CD1c-positive myeloid dendritic cell (primary cell): ENCODE data around the gene PRIMA1.

Experiments used
- DNase-seq: peaks from one replicate; pipeline ENCODE4 v3.0.0-alpha.2; 2016; ENCODE audit errors: extremely low spot score

The PRIMA1 gene

DNA sequence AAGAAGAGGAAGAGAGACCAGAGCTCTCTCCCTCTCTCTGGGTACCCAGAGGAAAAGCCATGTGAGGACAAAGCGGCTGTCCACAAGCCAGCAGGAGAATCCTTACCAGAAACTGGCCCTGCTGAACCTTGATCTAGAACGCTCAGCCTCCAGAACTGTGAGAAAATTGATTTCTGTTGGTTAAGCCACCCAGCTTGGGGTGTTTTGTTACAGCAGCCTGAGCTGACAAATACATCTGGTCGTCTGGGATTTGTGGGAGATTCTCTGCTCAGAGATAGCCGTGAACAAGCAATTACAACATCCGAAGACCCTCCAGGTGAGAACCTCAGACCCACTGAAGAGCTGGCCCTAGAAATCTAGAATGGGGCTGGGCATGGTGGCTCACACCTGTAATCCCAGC is 6.5 kb upstream of the PRIMA1 start:
- DNase-seq = no peak

DNA sequence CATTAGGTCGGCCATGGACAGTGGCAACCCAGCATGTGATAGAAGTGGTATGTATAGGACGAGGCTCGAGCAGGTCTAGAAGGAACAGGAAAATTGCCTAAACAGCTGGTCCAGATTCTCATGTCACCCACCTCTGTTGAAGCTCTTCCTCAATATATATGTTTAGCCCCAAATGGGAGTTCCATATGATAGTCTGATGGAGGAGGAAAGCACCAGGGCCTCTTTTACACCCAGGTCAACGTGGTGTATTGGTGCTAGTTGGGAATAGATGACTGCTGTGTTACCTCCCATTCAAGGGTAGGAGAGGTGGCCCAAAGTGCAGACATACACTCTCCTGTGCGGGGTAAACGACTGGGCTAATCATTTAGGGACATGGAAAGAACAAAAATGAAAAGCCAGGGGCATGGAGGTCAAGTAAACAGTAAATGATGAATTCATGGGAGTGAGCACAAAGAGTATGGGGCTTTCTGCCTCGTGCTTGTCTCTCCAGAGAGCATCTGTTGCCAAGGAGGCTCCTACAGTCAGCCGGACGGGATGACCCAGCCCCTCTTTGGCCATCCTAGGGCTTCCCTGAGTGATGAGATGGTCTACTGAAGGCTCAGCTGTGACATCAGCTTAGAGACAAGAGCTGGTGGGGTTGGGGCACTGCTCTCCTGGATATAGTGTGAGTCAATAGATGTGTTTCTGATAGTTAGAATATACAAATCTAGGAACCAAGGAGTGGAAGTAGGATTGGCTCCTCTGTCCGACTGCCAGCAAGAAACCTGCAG is 5.5 kb upstream of the PRIMA1 start:
- no peak for DNase-seq

- no peak for DNase-seq
Observed at GRCh38 chr14:93792391-93792790, 4.1 kb upstream of the PRIMA1 start.

- DNase-seq = no peak
Observed at GRCh38 chr14:93790966-93791365, 2.7 kb upstream of the PRIMA1 start.

GRCh38 chr14:93789228-93790130 is 1.2 kb upstream of the PRIMA1 start:
- DNase-seq = no peak

DNA sequence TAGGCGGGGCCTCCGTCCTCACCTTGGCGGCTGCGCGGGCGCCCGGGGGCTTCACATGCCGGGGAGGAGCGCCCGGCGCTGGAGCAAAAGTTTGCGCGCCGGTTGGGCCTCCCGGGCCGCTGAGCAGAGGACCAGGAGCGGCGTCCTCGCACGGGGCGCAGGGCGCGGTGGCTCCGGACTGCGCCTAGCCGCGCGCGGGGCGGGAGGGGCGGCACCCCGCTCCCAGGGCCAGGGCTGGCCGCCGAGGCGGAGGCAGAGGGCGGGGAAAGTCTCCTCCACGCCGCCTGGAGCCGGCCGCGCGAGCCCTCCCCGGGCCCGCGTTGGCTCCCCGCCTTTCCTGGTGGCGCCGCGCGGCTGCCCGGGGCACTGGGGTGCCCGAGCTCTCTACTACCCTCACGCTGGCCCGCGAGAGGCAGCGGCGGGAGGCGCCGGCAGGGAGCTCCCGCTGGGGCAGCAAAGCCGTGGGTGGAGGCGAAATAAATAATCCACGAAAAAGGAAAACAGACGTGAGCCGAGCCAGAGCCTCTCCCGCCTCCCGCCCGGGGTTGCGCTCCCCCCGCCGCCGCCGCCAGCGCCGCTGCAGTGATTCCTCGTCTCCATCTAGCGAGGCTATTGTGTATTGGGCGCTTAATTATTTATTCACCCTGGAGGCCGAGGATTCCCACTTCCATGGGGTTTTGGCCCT is 400 bp upstream of the PRIMA1 start:
- DNase-seq = no peak

DNA sequence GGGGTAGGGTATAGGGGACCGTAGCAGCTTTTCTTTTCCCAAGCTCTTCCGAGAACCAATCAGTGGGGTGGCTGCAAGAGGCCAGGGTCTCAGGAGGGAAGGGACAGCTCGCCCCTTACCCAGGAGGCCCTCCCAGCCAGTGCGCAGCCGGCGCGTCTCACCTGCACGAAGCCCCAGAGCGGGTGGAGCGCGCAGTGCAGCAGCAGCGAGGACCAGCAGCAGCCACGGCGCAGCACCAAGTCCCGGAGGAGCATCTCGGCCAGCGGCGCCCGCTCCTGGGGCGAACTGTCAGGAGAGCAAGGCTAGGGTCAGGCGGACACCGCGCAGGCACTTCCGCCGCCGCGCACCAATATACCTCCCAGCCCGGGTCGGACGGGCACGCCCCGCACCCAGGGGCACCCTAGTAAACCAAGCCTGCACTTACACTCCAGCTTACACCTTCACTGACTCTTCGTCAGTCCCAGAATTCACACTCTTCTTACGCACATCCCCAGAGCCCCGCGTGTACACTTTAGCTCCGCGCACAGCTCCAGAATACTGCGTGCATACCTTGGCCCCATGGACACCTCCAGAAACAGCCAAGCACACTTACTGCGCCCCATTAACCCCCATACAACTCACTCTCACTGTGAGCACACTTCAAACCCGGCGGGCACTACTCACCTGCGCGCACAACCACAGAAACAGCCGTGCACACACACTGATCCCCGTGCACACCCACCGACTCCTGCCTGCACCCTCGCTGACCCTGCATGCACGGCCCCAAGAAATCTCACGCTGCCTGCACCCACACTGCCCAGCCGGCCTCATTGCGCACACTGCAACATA is 606 bp downstream of the PRIMA1 start:
- no peak for DNase-seq

- DNase-seq = no peak
Observed at GRCh38 chr14:93785423-93785822, 2.9 kb downstream of the PRIMA1 start.

DNA sequence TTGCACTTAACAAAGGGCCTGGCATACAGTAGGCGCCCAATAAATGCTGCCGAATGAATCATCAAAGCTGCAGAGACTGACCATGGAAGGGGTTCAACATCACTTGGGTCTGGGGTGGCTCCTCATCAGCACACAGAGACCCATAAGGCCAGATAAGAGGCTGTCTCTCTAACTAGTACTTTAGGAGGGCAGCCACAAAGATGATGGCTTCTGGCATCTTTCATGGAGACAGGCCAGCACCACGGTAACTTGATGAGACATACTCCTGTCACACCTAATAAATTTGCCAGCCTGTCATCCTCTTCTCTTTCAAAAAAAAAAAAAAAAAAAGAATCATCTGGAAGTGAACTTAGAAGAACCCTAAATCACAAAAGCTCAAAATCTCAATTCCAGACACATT is 3.4 kb downstream of the PRIMA1 start:
- DNase-seq = no peak

DNA sequence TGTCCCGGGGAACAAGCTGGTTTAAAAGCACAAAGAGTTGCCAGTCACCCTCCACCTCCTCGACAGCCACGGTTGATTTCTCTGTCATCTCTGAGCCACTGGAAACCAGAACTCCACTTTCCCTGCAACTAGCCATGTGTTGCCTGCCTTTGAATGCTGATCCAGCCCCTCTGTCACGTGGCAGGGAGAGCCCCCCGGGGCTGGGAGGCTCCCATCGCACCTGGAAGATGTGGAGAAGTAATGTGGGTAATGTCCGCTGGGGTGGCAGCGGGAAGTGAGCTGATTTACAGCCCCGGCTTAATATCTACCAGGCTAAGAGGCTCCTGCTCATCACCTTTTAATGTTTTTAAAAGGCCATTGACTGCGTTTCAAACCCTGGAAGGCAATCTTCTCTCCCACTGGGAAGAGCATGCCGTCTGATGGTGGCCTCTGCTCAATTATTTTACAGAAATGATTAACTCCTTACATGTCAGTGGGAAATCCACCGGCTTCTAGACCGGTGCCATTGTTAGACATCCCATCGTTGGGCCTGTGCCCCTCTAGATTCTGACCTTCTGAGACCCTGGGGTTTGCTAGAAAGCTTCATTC is 7.4 kb downstream of the PRIMA1 start:
- no peak for DNase-seq

DNA sequence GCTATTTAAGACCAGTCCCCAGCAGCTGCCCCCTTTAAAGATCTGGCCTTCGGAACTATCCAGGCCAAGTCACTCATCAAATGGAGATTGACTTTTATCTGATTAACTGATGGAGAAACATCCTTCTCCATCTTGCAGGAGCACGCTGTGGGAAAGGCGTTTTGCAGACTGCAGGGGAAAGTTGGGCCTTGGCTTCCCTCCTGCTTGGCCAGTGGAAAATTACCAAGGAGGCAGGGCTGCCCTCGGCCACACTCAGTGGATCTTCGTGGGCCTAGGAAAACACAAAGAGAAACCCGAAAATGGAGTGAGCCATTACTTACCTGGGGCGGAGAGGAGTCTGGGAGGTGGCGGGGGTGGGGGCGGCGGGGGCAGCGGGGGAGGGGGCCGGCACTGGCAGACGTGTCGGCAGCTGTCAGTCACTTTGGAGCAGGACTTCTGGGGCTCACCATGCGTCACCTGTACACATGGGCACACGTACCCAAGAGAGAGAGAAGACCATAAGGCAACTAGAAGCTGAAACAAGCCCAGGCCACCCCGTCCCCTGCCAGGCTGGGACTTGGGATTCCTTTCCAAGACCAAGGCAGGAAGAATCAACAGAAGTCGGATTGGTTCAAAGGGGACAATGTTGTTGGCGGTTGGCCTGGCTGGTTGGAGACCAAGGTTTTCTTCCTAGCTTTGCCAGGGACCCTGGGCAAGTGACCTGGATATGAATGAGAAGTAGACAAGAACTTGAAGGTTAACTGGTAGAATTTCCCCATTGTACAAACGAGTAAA is 9.2 kb downstream of the PRIMA1 start:
- DNase-seq = no peak

- DNase-seq = no peak
Observed at GRCh38 chr14:93778453-93778852, 9.8 kb downstream of the PRIMA1 start.

DNA sequence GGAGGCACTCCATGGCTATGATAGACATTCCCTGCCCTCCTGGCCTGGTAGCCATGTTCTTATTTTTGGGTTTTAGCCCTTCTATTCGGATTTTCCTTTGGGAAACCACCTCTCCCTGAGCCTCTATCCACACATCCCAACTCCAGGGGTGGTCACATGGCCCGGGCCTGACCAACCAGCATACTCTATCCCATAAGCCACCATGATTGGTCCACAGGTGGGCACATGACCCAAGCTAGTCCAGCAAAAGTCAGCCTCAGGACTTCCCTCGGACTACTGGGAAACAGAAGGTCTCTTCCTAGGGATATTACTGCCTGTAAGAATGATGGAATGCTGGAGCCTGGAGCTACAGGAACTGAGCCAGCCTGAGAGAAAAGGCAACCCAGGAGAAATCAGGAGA is 12.5 kb downstream of the PRIMA1 start:
- DNase-seq = no peak

DNA sequence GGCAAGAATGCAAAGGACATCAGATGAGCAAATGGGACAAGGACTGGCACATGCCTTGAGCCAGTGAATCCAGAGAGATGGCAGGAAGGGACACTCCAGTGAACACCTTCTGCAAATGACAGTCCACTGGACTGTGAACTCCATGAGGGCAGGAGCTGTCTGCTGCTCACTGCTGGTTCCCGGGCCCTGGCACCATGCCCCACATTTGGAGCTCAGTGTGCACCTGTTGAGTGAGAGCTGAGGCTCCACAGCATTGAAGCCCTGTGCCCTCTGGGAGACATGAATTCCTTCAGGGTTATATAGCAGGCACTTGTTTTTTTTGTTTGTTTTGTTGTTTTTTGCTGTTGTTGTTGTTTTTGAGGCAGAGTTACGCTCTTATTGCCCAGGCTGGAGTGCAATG is 13.1 kb downstream of the PRIMA1 start:
- DNase-seq = no peak

DNA sequence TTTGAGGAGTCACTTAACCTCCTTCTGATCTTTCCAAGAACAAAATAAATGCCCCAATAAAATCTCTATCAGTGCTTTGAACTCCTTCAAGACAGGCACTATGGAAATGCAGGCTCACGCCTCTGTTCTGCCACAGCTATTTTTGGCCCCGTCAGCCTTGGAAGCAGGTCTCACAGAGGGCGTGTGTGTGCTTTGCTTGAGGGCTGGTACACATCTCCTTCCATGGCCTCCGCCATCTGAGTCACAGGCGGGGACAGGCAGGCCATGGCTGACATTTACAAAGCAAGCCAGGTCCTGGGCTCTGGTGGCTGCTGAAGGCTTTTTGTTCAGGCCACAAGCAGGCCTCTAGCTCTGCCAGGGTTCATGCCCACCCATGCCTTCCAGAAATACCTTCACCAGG is 16.0 kb downstream of the PRIMA1 start:
- no peak for DNase-seq

GRCh38 chr14:93765970-93766369 is 22.3 kb downstream of the PRIMA1 start:
- DNase-seq = no peak

- DNase-seq = no peak
Observed at GRCh38 chr14:93765155-93765554, 23.1 kb downstream of the PRIMA1 start.

DNA sequence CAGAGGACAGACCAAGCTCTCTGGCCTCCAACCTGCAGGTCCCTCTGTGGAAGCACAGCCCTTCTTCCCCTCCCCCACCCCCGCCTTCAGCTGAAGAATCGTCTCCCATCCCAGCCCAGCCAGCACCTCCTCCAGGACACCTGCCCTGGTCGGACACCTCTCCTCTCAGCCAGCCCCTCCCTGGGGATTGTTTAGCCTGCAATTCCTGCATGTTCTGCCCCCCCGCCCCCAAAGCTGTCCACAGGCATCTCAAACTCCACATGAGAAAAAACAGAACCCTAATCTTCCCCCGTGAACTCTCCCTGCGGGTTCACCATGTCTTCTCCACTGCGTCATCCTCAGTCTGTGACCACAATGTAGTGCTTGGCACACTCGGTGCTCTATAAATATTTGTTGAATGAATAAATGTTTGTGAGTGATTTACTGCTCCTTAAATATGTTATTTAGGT is 24.1 kb downstream of the PRIMA1 start:
- DNase-seq = no peak

- DNase-seq = no peak
Observed at GRCh38 chr14:93759719-93760307, 28.5 kb downstream of the PRIMA1 start.

GRCh38 chr14:93757206-93757605 is 31.1 kb downstream of the PRIMA1 start:
- DNase-seq = no peak
